ENCODE measurements around the gene PROSER3.
"Not testable (repeated sequence)": the region's sequence is repeated elsewhere in the genome, so short reads cannot be mapped to it uniquely, and the experiment has no call there.

PROSER3 gene

DNA sequence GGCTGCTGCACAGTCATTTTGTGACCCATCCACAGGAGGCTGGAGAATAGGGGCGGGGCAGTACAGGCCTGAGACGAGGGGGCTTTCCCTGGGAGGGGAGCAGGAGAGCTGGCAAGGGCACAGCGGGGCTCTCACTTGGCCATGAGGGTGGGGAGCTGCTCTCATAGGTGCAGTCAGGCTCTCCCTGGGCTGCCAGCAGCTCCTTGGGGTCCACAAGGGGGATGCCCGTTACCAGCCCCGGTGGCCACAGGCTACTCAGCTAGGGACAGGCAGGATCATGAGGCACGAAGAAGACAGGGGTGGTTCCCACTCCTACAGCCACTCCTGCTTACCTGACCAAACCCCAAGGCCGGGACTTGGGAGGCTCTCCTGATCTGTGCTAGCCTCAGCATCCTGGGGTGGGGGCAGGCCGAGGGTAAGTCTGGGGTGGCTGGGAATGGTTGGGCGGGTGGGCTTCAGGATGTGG is 33.9 kb downstream of the PROSER3 start:
- DNase-seq = no peak

DNA sequence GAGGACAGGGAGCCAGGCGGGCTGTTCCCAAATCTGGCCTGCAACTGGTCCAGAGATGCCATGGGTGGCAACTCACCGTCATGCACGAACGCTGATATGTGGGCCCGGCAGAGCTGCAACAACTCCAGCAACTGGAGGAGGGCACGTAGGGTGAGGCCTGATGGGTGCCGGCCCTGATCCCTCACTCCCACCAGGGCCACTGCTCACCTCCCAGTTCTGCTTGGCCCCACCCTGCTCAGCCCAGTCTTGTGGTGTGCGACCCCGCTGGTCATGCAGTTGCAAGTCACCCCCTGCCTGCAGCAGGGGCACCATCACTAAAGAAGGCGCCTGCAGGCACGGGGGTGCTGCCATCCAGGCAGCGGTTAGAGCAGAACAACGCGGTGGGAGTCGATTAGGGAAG is 34.3 kb downstream of the PROSER3 start:
- no peak for DNase-seq

- DNase-seq = no peak
Measured at GRCh38 chr19:35792888-35793287, 34.9 kb downstream of the PROSER3 start.

GRCh38 chr19:35793381-35794165 is 35.6 kb downstream of the PROSER3 start:
- no peak for DNase-seq

GRCh38 chr19:35795564-35795963 is 37.6 kb downstream of the PROSER3 start:
- DNase-seq = not testable (repeated sequence)

- DNase-seq = no peak
Measured at GRCh38 chr19:35796645-35797542, 38.9 kb downstream of the PROSER3 start.

- no peak for DNase-seq
Measured at GRCh38 chr19:35797663-35798062, 39.7 kb downstream of the PROSER3 start.

DNA sequence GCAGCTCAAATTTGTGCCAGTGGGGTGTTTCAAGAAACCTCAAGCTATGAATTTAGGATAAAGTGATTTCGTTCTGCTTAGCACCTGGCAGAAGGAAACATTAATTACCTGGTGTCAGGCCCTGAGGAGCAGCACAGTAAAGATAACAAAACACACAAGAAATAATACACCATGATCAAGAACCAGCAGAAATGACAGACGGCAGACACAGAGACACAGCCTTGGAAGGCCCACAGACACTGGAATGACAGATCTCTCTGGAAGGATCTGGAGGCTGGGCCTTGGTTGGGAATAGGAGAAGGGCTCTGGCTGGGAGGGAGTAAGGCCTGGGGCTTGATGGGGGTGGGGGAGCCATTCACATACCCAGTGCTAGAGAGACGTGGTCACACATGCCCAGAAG is 43.9 kb downstream of the PROSER3 start:
- DNase-seq = no peak

GRCh38 chr19:35805526-35806102 is 47.6 kb downstream of the PROSER3 start:
- no peak for DNase-seq

DNA sequence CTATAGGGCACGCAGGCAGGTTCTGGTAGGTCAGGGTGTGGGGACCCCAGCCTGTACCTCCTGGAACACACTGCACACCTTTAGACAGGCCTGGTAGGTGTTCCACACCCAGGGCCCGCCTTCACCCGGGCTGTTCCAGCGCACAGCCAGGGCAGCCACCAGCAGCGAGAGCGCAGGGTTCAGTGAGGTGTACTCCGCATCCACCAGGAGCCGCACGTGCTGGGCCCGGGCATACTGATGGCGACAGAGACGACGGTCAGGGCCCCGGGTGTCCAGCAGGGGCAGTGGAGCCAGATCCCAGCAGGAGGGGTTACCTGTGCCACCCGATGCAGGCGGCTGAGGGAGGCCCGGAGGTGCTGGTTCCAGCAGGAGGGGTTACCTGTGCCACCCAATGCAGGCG is 48.6 kb downstream of the PROSER3 start:
- no peak for DNase-seq

DNA sequence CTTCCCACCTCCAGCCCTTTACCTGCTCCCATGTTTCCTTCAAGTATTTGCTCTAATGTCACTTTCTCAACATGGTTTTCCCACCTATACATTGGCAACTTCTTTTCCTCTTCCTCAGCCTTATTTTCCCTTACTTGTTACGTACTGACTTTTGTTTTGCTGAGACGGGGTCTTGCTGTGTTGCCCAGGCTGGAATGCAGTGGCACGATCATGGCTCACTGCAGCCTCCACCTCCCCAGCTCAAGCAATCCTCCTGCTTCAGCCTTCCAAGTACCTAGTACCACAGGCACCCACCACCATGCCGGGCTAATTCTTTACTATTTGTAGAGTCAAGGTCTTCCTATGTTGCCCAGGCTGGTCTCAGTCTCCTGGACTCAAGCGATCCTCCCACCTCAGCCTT is 49.7 kb downstream of the PROSER3 start:
- no peak for DNase-seq

- no peak for DNase-seq
Measured at GRCh38 chr19:35811317-35812219, 53.6 kb downstream of the PROSER3 start.

- DNase-seq = no peak
Measured at GRCh38 chr19:35812220-35813042, 54.5 kb downstream of the PROSER3 start, which contains the start of gene PRODH2. TSS of gene PRODH2 (minus strand) at chr19:35812845. CDS start at chr19:35812805, 40 bp downstream.

DNA sequence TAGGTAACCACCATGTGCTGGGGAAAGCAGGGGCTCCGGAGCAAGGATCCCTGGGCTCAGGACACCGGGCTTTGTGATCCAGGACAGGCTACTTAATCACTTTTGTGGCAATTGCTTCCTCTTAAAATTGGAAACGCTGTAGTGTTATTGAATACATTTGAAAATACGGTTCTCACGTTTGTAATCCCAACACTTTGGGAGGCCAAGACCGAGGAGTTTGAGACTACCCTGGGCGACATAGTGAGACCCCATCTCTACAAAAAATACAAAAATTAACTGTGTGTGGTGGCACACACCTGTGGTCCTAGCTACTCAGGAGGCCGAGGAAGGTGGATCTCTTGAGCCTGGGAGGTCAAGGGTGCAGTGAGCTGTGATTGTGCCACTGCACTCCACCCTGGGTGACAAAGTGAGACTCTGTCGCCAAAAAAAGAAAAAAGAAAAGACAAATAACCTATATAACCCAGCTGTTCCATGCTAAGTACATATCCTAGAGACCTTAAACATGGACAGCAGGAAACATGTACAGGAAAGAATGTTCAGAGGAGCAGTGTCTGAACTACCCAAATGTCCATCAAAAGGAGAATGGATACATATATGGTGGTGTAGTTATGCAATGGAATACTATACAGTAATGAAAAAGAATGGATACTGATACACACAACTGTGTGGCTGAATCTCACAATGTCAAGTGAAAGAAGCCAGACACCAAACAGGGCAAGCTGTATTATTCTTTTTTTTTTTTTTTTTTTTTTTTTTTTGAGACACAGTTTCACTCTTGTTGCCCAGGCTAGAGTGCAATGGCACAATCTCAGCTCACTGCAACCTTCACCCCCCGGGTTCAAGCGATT is 55.3 kb downstream of the PROSER3 start:
- no peak for DNase-seq

DNA sequence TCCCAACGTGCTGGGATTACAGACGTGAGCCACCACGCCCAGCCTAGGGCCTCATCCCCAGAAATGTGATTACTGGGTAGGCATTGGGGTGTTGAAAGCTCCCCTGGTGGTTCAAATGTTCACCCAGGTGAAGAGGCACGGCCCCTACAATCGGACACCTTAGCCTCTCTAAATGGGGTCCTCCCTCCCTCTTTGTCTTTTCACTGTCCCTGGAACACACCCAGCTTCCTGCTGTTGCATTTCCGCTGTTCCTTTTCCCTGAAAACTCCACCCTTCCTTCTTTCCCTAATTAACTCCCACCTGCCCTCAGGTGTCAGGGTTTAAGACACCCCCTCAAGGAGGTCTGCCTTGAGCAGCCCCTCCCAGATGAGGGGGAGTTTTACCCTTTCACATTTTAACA is 58.3 kb downstream of the PROSER3 start:
- DNase-seq = no peak

- no peak for DNase-seq
Measured at GRCh38 chr19:35816846-35817245, 58.9 kb downstream of the PROSER3 start.

GRCh38 chr19:35818445-35818844 is 60.5 kb downstream of the PROSER3 start:
- no peak for DNase-seq

Measured in right kidney (tissue), 1 donor.